GM21381 (cell line): Measurements from ENCODE around the gene ADAMTSL1.

Experiments
- ATAC-seq: cut with Tn5 transposase; IDR thresholded peaks from one replicate; pipeline ENCODE4 v1.9.1; 2021; ENCODE audit warnings: mild to moderate bottlenecking, moderate library complexity; ENCODE audit not compliant: unreplicated experiment

The ADAMTSL1 gene

DNA sequence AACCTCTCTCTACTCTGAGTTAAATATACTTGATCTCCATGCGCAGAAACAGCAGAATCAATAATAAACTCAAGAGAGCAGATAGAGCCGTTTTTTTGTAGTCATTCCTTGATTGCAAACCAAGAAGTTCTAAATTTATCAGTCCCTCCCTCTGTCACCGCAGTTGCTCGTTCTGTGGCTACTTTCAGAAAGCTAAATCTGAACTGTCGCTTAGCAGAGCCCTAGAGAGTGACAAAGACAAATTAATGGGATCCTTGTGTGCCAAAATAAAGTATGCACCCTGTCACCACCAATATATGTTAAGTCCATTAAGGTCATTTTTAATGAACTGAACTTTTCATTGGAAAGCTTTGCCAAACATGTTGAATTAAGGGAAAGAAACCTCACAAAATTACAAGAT is 218.3 kb downstream of the ADAMTSL1 start:
- ATAC-seq, result no peak

DNA sequence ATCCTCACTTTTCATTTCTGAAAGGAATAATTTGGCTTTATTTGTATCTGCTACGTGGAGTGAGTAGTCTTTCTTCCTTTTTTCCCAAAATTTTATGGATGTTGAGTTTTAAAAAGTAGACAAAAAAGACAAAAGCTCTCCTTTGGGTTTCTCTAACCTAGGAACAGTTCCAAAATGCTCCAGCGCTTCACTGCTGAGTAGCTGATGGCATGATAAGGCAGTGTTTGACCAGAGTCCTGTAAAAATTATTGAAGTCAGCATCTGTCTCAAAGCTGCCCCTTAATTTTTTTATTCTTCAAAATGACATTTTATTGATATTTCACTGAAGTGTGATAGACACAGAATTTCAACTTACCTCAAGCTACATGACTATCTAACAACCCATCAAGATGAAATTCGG is 219.0 kb downstream of the ADAMTSL1 start:
- ATAC-seq, result no peak

DNA sequence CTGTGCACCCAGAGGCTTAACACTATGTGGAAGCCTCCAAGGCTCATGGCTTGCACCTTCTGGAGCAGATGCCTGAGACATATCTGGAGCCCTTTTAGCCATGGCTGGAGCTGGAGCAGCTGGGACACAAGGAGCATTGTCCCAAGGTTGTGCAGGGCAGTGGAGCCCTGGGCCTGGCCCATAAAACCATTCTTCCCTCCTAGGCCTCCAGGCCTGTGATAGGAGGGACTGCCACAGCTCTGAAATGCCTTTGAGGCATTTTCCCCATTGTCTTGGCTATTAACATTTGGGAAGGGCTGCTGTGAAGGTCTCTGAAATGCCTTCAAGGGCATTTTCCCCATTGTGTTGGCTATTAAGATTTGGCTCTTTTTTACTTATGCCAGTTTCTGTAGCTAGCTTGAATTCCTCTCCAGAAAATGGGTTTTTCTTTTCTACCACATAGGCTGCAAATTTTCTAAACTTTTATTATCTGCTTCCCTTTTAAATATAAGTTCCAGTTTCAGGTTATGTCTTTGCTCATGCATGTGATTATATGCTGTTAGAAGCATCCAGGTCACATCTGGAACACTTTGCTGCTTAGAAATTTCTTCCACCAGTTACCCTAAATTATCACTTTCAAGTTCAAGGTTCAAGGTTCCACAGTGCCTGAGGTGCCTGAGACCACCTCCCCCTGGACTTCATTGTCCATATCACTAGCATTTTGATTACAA is 221.2 kb downstream of the ADAMTSL1 start:
- ATAC-seq, result no peak

- ATAC-seq, result no peak
Measured at GRCh38 chr9:18698992-18699391, 225.0 kb downstream of the ADAMTSL1 start.

GRCh38 chr9:18699764-18700163 is 225.8 kb downstream of the ADAMTSL1 start:
- no peak for ATAC-seq

DNA sequence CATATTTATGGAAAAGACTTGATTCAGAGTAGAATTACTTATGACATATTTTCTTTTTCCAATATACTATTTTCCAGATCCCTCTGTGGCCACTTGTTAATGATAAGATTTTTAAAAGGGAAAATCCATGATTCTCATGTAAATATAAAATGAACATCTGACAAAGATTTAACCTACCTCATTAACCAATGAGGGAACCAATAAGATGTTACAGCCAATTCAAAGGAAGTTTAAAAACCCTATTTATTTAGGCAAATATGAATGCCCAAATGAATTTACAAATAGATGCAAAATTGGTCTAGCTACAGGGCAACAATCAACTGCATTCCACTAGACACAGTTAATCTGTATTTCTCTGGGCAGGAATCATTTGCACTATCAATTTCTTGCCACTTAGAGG is 226.8 kb downstream of the ADAMTSL1 start:
- no peak for ATAC-seq

GRCh38 chr9:18703151-18703900 is 229.4 kb downstream of the ADAMTSL1 start:
- ATAC-seq, result no peak

DNA sequence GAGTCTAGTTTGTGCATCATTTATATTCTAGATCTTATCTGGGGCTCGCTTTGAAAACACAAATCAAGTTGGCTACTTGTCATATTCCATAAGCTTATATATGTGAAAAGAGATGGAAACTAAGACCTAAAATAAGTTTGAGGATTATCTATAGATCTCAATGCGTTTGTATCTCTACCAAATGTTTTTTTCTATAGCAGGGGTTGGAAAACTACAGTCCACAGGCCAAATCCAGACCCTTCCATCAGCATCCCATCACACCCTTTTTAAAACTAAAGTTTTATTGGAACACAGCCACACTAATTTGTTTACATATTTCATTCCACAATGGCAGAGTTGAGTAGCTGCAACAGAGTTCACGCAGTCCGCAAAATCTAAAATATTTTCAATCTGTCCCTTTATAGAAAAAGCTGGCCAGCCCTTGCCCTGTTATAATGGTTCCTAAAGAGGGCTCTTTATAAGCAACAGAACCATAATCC is 230.0 kb downstream of the ADAMTSL1 start:
- no peak for ATAC-seq

DNA sequence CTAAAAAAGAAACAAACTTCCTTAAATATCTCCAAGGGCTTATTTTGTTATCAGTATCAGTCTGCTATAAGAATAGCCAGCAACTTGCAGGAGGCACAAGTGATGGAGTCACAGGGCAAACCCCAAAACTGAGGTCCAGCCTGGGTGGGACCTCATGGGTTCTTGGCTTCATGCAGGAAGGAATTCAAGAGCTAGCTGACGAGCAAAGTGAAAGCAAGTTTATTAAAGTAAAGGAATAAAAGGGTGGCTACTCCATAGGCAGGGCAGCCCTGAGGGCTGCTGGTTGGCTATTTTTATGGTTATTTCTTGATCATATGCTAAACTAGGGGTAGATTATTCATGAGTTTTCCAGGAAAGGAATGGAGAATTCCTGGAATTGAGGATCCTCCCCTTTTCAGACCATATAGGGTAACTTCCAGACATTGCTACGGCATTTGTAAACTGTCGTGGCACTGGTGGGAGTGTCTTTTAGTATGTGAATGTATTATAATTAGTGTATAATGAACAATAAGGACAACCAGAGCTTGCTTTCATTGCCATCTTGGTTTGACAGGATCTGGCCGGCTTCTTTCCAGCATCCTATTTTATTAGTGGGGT is 231.9 kb downstream of the ADAMTSL1 start:
- no peak for ATAC-seq

- no peak for ATAC-seq
Measured at GRCh38 chr9:18706648-18707047, 232.7 kb downstream of the ADAMTSL1 start.

DNA sequence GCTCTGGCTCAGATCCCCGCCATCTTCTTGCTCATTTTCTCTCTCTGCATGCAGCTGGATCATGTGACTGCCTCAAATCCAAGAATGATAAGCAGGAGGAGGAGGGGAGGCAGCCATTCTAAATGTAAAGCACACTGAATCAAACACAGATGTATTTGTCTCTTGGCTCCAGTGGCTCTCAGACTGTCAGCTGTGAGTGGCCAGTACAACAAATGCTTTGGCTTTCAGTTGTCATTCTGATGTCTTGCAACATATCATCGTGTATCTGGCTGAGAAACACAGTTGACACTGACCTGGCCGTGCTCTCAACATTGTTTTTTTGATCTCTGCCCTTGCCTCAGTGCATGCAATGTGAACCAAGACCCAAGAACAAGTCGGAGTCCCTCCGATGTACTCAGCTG is 233.1 kb downstream of the ADAMTSL1 start:
- ATAC-seq, result no peak

DNA sequence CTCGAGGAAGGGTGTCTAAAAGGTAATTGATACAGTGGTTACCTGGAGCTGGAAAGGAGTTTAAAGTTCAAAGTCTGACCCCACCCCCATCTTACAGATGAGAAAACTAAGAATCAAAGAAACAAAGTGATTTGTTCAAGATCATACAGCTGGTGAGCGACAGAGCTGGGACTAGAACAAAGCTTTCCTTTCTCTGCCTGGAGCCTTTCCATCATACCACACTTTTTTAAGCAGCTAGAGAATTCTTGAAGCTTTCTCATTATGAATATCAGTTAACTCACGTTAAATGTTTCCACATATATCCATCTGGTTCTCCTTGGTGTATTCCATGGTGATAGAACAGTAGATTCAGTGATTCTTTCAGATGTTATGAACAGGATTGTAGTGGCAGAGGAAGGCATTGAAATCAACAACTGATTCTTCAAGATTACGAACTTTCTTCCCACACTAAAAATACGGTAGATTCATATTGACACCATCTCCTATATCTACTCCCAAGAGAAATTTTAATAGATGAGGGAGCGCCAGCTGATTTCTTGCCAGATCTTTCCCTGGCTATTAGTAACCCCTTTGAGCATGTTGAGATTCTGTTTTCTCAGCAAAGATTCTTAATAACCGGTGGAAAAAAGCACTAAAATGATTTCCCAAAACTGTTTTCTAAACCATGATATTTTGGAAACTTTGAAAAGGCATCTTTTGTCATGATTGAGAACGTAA is 233.7 kb downstream of the ADAMTSL1 start:
- no peak for ATAC-seq

GRCh38 chr9:18708429-18708828 is 234.5 kb downstream of the ADAMTSL1 start:
- ATAC-seq, result no peak

GRCh38 chr9:18710065-18710464 is 236.1 kb downstream of the ADAMTSL1 start:
- ATAC-seq, result no peak

GRCh38 chr9:18717759-18718158 is 243.8 kb downstream of the ADAMTSL1 start:
- no peak for ATAC-seq

GRCh38 chr9:18718393-18718792 is 244.4 kb downstream of the ADAMTSL1 start:
- ATAC-seq, result no peak

DNA sequence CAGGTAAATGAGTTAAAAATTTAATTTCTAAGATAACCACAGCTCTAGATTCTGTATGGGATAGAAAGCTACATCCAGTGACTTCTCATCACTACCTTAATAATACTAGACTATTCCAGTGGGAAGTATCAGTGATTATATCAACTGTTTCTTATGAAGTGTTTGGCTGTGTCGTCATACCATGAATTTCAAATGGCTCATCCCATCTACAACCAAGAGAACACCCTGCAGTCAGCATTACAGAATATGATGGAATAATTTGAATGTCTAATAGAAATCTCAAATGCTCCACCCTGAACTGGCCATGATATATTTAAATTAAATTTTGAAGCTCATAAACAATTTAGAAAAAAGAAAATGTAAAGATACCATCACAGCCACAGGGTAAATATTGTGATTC is 245.0 kb downstream of the ADAMTSL1 start:
- no peak for ATAC-seq

DNA sequence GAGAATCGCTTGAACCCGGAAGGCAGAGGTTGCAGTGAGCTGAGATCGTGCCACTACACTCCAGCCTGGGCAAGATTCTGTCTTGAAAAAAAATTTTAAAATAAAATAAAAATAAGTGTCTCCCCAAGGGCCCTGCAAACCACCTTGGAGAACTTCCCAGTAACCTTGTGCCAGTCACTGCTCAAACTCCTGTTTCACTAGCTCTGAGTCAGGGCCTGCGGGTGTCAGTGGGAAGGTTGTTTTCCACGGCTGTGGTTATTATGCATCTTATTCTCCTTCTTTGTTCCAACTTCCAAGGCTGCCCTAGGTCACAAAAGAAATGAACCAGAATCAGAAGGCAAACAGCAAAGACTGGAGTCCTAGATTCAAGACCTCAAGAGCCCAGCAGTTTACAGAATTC is 246.7 kb downstream of the ADAMTSL1 start:
- ATAC-seq, result no peak

DNA sequence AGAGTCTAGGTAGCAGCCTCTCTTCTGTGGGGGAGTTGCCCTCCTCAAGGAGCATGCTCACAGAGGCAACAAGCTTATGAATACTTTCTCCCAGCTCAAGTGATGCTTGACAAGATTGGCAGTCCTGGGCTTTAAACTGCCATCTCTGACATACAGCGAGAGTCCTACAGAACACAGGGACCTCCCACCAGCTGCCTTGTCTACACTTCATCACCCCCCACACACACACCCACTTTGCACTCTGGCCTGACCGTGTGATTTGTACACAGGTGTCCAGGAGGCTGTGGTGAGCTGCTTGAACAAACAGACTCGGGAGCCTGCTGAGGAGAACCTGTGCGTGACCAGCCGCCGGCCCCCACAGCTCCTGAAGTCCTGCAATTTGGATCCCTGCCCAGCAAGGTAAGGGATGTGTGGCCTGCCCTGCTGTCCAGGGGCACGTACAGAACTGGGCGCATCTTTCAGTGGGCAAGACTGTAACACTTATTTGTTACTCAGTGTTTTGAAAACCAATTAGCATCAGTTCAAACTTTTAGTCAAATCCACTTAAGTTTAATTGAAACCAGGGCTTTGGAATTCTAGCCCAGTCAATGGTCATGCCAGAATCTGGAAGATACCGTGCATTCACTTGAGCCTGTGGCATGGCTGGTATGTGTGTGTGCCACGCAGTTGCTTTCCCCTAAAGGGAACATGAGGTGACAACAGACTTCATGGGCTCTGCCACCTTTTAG is 247.5 kb downstream of the ADAMTSL1 start:
- no peak for ATAC-seq

- ATAC-seq, result no peak
Measured at GRCh38 chr9:18721995-18722310, 248.0 kb downstream of the ADAMTSL1 start.

DNA sequence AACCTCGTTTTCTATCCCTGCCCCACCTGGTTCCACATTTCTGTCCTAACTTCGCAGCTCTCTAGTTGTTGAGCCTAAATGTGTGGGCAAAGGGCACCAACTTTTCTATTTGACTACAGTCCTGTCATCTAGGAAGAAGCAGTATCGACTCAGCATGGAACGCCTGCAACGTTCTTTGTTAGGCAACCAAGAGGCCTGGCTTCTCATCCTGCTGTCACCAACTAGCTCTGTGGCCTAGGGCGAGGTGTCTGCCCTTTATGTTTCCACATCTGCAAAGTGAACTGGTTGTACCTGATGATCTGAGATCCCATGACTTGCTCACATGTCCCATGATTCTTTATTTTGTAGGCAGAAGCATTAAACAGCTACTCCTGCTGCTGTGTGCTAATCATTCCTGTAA is 248.9 kb downstream of the ADAMTSL1 start:
- ATAC-seq, result no peak
